Fibroblast of the conjunctiva (primary cell): ENCODE results near the gene LLGL2.

Experiments
- DNase-seq: peaks from one replicate; pipeline ENCODE4 v3.0.0-alpha.2; 2010; ENCODE audit warnings: low read depth

The LLGL2 gene

DNA sequence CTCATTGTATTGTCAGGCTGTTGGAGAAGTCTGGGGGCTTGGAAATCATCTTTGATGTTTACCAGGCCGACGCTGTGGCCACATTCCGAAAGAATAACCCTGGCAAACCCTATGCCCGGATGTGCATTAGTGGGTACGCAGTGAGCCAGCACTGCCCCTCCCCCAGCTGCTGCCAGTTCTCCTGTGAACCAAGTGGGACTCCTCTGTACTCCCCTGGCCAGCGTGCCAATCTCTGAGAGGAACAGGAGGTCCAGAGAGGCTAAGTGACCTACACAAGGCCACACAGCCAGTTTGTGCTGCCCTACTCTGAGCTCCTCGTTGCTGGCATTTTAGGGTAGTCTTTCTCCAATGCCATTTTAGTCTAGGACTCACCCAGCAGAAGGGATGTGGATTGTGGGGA, 1.9 kb upstream of the LLGL2 start:
- DNase-seq, result no peak

DNA sequence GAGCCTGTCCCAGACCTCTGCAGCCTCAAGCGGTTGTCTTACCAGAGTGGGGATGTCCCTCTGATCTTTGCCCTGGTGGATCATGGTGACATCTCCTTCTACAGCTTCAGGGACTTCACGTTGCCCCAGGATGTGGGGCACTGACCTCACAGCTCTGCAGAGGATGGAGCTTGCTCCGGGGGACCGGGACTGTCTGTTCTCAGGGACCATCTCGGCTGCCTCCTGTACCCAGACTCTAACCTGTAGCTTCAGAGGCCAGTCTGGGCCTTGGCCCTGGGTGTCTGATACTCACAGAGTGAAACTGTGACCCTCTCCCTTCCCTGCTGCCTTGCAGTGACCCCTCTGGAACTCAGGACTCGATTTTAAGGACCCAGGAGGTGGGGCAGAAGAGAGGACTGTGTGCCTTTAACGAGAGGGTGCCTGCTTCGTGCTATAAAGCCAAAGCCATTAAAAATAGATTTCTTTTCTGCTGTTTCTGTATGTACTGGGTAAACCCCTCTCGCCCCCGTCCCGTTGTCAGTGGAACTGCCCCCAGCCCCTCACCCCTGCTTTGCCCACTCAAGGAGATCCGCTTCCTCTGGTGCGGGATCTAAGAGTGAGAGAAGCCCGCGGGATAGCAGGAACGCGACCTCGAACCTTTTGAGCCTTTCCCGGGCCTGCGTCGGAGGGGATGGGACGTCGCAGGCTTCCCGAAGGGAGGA, 1.1 kb upstream of the LLGL2 start:
- no peak for DNase-seq

DNA sequence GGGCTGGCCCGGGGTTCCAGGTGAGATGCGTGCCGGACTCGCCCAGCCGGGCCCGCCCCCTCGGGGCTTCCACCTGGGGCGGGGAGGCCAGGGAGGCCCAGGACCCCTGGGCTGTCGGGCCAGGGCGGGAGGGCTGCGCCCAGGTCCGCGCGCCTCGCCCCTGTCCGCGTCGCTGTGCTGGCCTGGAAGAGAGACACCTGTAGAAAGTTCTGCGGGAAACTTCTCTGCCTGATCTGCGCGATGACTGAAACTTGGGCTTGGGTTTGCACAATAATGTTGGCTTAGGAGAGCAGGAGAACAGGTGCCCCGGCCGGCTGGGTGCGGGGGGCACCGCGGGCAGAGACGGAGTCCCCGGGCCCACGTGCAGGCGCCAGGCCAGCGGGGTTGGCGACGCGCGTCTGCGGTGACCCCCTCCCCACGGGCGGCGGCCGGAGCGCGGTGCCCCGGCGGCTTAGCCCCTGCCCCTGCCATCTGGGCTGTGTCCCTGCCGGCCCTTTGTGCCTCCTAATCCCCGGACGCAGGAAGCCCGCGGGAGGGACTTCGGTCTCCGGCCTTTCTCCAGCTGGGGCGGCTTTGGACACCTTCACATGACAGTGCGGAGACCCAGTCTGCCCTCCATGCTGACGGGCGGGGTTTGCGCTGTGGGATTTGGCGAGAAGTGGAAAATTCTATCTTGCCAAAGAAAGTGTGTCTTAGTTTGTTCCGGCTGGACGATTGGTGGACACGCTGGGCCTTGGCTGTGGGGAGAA, 483 bp downstream of the LLGL2 start:
- no peak for DNase-seq

- no peak for DNase-seq
Observed at GRCh38 chr17:75526555-75527270, 1.2 kb downstream of the LLGL2 start.

- no peak for DNase-seq
Observed at GRCh38 chr17:75530837-75531720, 5.6 kb downstream of the LLGL2 start.

DNA sequence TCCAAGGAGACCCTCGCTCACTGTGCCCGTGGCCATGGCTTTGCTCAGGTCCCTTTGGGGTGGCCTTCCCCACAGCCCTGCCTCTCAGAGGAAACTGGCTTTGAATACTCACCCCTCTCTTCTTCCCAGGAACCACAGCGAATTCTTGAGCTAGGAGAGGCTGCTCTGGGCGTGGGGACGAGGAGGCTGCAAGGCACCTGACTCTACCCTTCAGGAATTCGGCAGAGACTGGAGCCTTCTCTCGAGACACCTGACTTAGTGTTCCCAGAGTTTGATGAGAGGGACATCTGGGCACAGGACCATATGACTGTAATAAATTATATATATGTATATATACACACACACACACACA, 6.2 kb downstream of the LLGL2 start:
- DNase-seq, result no peak

DNA sequence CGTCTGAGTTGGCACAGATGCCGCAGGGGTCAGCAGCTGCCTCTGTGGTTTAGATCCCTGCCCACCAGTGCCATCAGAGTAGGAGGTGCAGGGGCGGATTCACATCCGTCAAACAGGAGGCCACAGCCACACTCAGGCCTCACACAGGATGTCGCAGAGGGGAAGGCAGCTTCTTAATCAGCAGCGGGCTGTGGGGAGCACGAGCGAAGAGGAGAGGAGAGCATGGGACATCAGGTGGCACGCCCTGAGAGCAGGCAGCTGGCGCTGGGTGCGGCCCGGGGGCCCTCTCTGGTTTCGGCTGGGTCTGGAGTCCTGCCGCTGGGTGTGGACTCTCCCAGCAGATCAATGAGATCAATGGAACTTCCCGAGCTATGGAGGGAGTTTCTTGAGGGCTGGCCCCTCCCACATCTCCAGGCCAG, 9.6 kb downstream of the LLGL2 start:
- no peak for DNase-seq

DNA sequence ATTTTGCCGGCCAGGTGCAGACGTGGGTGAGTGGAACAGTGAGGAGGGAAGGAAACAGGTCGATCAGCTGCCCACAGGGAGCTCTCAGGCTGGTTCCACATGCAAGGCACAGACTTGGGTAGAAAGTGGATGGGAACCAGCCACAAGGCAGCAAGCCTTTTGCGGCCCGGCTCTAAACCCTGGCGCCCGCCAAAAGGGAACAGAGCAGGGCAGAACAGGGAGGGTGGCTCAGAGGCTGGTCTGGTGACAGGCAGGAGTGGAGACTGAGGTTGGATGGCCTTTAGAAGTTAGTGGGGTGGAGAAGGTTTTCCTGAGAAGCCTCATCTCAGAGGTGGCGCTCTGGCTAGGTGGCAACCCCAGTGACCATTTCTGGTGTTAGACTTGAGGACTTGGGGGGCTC, 10.4 kb downstream of the LLGL2 start:
- DNase-seq, result no peak

DNA sequence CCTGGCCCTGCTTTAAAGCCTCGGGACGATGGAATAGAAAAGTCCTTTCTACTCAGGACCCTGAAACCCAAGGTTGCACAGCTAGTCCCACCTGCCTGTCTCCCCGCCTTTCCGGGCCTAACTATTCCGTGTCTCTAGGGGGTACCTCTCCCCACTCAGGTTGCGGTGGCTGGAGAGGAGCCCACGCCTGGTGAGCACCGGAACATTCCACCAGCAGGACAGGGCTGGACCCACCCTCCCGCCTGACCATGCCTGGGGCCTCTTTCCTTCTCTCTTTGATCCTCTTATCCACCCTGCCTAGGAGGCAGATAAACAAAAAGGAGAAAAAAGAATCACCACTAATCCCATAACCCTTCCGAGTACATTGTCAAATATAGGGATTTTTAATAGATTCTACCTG, 10.9 kb downstream of the LLGL2 start:
- no peak for DNase-seq

GRCh38 chr17:75539967-75540729, 14.7 kb downstream of the LLGL2 start:
- no peak for DNase-seq

- no peak for DNase-seq
Observed at GRCh38 chr17:75540923-75541503, 15.5 kb downstream of the LLGL2 start.

DNA sequence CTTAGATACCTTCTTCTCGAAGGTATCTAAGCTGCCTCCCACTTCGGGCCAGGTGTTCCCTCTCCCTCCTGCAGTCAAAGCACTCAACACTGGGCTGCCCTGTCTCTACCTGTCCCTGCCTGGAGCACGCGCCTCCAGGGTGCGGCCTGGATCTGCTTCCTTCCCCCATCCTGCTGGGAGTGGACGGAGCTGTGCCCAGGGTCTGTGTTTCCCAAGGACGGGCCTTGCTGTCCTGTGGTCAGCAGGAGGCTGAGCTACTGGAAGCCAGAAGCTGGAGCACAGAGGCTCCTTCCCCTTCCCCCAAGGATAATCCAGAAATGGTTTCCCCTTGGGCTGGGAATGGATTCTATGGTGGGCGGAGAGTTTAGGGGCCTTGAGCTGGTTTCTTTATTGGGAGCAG, 16.7 kb downstream of the LLGL2 start:
- DNase-seq, result no peak

GRCh38 chr17:75542728-75543336, 17.3 kb downstream of the LLGL2 start:
- DNase-seq, result no peak

DNA sequence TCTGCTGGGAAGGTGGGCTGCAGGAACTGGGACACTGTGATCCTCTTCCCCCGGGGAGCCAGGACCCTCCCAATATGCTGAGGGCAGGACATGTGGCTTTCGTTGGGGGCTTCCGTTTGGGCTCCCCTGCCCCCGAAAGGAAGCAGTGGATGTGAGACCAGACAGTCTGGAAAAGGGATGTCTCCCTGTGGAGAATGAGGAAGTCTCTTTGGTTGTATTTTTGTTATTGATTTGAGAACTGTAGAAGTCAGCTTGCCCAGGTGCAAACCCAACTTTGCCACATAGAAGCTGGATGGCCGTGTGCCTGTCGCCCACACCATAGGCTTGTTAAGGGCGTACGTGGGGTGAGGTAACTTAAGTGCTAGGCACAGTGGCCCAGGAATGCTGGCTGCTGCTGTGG, 18.8 kb downstream of the LLGL2 start:
- DNase-seq, result no peak

DNA sequence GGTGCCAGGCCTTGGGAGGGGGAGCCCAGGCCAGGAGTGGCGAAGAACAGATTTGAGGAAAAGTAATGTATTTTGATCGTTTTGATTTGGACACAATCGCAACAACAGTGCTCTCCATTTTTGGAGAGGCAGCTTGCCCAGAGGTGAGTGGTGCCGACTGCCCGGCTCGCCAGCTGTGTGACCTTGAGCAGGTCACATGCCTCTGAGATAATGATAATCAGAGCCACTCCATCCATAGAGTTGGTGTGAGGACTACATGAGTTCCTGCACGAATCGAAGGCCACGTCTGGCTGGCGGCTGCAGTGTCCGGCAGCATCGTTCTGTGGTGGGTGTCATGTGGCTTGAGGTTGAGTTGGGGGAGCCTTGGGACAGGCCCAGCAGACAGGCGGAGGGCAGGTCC, 20.7 kb downstream of the LLGL2 start:
- DNase-seq, result no peak

- DNase-seq, result no peak
Observed at GRCh38 chr17:75547091-75547490, 21.6 kb downstream of the LLGL2 start.

DNA sequence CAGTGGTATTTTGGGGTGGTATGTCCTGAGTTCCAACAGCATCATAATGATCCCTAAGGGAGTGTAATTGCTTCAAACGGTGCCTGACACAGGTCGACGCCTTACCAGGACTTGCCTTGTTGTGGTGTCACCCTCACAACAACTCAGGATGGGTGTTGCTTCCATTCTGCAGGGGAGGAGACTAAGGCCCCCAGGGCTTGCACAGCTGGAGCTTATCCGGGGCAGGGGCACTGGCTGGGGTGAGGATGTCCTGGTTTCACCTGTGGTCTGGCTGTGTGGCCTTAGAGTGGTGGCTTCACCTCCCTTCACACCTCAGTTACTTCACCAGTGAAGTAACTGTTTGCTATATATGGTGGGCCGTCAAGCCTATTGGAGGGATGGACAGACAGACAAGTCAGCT, 23.3 kb downstream of the LLGL2 start:
- no peak for DNase-seq

DNA sequence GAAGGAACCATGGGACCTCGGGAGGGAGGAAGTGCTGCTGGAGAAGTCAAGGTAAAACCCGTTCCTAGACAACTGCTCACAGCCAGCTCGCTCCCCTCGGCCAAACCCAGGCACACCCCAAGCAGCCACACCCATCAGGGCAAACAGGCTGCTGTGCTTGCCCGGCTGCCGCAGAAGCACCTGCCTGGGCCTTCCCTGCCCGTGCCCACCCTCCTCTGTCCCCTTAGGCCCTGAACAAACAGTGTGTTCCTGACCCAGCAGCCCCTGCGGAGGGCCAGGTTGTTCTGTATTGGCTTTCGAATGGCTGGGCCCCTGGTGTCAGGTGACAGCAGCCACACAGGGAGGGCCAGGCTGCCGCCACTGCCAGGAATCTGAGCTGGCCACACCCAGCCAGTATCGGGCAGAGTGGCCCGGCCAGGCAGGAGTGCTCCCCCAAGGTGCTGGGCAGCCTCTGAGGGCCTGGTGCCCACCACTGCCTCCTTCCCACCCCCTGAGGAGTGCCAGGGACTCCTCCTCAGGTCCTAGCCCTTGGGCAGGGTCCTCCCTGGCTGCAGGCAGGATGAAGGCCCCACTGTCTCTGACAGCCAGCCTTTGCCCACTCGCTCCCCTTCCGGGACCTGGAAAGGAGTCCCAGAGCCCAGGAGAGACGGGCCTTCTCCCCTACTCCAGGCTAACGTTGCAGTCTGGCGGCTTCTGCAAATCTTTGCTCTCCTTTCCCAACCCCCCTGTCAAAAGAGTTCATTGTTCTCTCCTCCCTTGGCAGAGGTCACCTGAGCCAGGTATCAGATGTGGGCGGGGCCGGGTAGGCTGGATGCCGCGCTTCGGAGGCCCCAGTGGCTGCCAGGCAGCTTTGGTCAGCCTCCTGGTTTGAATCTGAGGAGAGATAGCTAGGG, 24.0 kb downstream of the LLGL2 start:
- no peak for DNase-seq

GRCh38 chr17:75550139-75550465, 24.6 kb downstream of the LLGL2 start:
- no peak for DNase-seq

GRCh38 chr17:75551266-75551665, 25.8 kb downstream of the LLGL2 start:
- no peak for DNase-seq
